NCI-H82 treated with DMSO at 0.1 percent for 48 hours (cell line): Measurements from ENCODE around the gene KLHL18.
"Not testable (repeated sequence)": the region's sequence is repeated elsewhere in the genome, so short reads cannot be mapped to it uniquely, and the experiment has no call there.

ENCODE experiments used
- DNase-seq: peaks from one replicate; lab custom pipeline; 2025; ENCODE audit not compliant: unreplicated experiment; lab: John Stamatoyannopoulos, UW

KLHL18 gene

GRCh38 chr3:47273564-47273963, 9.2 kb upstream of the KLHL18 start:
- no peak for DNase-seq

- DNase-seq: no peak
Measured at GRCh38 chr3:47274652-47275051, 8.1 kb upstream of the KLHL18 start.

GRCh38 chr3:47276558-47276957, 6.2 kb upstream of the KLHL18 start:
- no peak for DNase-seq

- DNase-seq: no peak
Measured at GRCh38 chr3:47280519-47280918, 2.2 kb upstream of the KLHL18 start.

GRCh38 chr3:47283193-47283537, 421 bp downstream of the KLHL18 start:
- no peak for DNase-seq

GRCh38 chr3:47283591-47284364, 1.0 kb downstream of the KLHL18 start:
- DNase-seq: no peak

- no peak for DNase-seq
Measured at GRCh38 chr3:47288966-47289910, 6.5 kb downstream of the KLHL18 start.

GRCh38 chr3:47291158-47291753, 8.5 kb downstream of the KLHL18 start:
- DNase-seq: no peak

- not testable (repeated sequence) for DNase-seq
Measured at GRCh38 chr3:47291754-47292420, 9.1 kb downstream of the KLHL18 start.

GRCh38 chr3:47293822-47294221, 11.1 kb downstream of the KLHL18 start:
- DNase-seq: no peak

- DNase-seq: no peak
Measured at GRCh38 chr3:47294392-47294791, 11.6 kb downstream of the KLHL18 start.

- DNase-seq: no peak
Measured at GRCh38 chr3:47295322-47295721, 12.6 kb downstream of the KLHL18 start.

GRCh38 chr3:47295976-47296375, 13.2 kb downstream of the KLHL18 start:
- DNase-seq: no peak

GRCh38 chr3:47296562-47297302, 14.0 kb downstream of the KLHL18 start:
- no peak for DNase-seq

GRCh38 chr3:47298439-47298838, 15.7 kb downstream of the KLHL18 start:
- DNase-seq: no peak

GRCh38 chr3:47299381-47300318, 16.9 kb downstream of the KLHL18 start:
- DNase-seq: no peak

- DNase-seq: no peak
Measured at GRCh38 chr3:47301456-47301855, 18.7 kb downstream of the KLHL18 start.

- no peak for DNase-seq
Measured at GRCh38 chr3:47306022-47306421, 23.3 kb downstream of the KLHL18 start.

- not testable (repeated sequence) for DNase-seq
Measured at GRCh38 chr3:47309231-47309630, 26.5 kb downstream of the KLHL18 start.
